ENCODE results near the gene CYB5R3. TPM values are rescaled to one million over a fixed set of nuclear protein-coding genes. Genes with fewer than 3 reads are reported as not detected.

CYB5R3 gene
- total RNA-seq, 4 donors from 2014 or later: 122 to 182 (median 152) TPM

DNA sequence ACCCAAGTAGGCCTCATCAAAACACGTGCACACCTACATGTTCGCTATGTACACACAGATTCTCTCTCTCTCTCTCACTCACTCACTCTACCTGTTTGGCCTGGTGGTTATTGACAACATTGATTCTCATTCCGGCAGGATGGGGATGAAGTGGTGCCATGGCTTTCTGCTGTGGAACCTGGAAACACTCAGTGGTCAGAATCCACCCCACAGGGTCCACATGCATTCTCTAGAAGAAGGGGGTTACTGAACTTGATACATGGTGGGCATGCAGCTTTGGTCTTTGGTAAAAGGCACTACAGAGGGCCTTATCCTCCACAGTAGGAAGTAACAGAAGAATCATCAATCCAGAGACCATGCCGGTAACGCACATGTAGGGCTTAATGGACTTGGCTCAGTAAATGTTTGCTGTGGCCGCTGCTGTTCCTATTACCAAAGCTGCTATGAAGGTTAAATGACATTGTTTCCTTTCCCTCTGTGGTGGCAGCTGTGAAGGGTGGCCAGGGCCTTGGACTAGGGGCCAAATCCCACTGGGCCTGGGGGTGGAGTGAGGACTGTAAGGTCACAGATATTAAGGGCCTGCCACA is 47.2 kb downstream of the CYB5R3 start:
- WGBS, 2 donors: 85 to 88% methylated on average over 6 of the region's 6 CpGs
- no peak overlapping the region for H3K4me3 ChIP-seq (ENCODE audit: low read depth, poor library complexity, severe bottlenecking)
- TF ChIP-seq POLR2A (IDR thresholded peaks at IDR 0.05): no peak
- TF ChIP-seq, protein P1, sequence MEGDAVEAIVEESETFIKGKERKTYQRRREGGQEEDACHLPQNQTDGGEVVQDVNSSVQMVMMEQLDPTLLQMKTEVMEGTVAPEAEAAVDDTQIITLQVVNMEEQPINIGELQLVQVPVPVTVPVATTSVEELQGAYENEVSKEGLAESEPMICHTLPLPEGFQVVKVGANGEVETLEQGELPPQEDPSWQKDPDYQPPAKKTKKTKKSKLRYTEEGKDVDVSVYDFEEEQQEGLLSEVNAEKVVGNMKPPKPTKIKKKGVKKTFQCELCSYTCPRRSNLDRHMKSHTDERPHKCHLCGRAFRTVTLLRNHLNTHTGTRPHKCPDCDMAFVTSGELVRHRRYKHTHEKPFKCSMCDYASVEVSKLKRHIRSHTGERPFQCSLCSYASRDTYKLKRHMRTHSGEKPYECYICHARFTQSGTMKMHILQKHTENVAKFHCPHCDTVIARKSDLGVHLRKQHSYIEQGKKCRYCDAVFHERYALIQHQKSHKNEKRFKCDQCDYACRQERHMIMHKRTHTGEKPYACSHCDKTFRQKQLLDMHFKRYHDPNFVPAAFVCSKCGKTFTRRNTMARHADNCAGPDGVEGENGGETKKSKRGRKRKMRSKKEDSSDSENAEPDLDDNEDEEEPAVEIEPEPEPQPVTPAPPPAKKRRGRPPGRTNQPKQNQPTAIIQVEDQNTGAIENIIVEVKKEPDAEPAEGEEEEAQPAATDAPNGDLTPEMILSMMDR (IDR thresholded peaks at IDR 0.05): no peak

DNA sequence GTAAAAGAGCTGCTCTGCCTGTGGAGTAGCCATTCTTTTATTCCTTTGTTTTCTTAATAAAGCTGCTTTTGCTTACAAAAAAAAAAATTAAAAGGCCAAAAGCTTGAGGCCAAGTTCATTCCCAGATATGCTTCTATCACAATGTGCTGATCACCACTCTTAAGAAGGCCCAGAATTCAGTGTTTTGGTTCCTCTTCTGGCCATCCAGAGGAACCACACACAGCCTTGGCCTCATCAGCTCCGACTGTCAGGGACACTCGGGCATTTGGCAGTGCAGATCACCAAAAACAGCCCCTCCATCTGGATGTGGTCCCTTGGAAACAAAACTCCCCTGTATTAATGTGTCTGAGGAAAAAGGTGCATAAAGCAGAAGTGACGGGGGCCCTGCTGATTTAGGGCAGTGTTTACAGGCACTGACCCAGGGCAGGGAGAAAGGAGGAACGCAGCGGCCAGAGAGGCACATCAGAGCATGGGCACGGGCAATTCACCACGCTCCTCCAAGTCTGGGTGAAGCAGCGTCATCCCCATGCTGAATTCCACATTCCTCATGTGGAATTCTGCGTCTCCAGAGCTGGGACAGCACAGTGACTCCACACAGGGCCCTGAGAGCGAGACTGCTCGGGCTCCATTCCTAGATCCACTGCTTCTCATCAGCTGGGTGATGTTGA is 52.2 kb downstream of the CYB5R3 start:
- WGBS, 2 donors: 87 to 92% methylated on average over 11 of the region's 11 CpGs
- intact Hi-C loops (cut with DNase I; ENCODE audit: low total_unique reads): no loop called here
- TF ChIP-seq, protein P1 (IDR thresholded peaks at IDR 0.05): no peak
- no peak for TF ChIP-seq POLR2A (IDR thresholded peaks at IDR 0.05)
- H3K4me3 ChIP-seq (ENCODE audit: low read depth, poor library complexity, severe bottlenecking): no peak overlapping the region
- DNase-seq (ENCODE audit: low spot score in 2 of 2): no peak

More for the DNA sequence above, 47.2 kb downstream of the CYB5R3 start:
- no peak for DNase-seq (ENCODE audit: low spot score in 2 of 2)
- intact Hi-C loops (cut with DNase I; ENCODE audit: low total_unique reads): no loop called here

DNA sequence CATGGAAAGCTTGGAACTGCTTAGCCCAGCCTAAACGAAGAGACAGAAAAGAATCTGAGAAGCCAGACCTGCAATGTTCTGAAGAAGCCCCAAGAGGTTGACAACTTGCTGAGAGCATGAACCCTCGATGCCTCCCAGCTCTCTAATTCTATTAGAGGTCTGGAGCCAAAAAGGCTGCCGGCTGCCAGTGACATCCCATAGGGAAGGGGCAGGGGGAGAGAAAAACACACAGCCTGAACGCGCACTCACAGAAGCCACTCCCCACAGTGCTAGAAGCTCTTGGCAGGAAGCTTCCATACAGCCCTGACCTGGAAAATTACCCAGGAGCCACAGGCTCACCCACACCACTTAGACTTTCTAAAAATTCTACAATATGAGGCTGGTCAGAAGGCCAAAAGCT is 52.9 kb downstream of the CYB5R3 start:
- no peak for DNase-seq (ENCODE audit: low spot score in 2 of 2)
- intact Hi-C loops (cut with DNase I; ENCODE audit: low total_unique reads): no loop called here
- WGBS, 2 donors: 33 to 44% methylated on average over 5 of the region's 5 CpGs
- H3K4me3 ChIP-seq (ENCODE audit: low read depth, poor library complexity, severe bottlenecking): no peak overlapping the region
- TF ChIP-seq, protein P1 (IDR thresholded peaks at IDR 0.05): no peak
- TF ChIP-seq POLR2A (IDR thresholded peaks at IDR 0.05): no peak

DNA sequence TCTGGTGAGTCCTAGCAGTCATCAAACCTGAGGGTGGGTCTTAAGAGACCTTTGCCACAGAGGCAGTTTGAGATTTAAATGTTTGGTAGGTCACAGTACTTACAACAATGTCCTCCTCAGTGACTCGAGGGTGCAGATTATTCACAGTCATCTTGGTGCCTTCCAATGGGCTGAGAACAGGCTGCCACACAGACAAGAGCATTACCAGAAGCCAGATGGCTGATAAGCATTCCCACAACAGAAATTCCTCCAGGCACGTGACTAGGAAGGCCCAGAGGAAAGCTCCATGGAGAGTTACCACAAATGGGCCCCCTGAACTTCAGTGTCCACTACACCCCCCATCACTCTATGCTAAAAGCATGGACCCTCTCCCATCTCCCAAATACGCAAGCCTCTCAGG is 53.8 kb downstream of the CYB5R3 start:
- no peak overlapping the region for H3K4me3 ChIP-seq (ENCODE audit: low read depth, poor library complexity, severe bottlenecking)
- no peak for TF ChIP-seq POLR2A (IDR thresholded peaks at IDR 0.05)
- TF ChIP-seq, protein P1 (IDR thresholded peaks at IDR 0.05): no peak
- intact Hi-C loops (cut with DNase I; ENCODE audit: low total_unique reads): no loop called here
- WGBS, 2 donors: 74 to 90% methylated on average over 3 of the region's 3 CpGs
- no peak for DNase-seq (ENCODE audit: low spot score in 2 of 2)

DNA sequence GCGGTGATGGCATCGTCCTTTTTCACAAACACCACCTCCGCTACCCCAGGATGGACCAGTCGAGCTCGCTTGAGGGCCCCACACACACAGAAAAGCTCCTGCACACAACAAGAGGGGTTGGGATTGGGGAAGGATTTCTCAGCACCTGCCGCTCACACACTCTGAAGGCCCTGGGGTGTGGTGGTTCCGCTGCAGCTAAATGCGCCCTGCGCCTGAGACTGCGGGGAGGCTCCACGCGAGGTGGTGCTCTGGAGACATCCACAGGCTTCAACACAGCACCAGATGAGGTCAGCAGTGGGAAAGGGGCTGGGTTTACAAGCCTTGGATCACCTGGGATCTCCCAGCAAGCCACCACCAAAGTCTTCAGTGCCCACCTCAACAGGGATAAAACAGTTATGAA is 57.2 kb downstream of the CYB5R3 start:
- DNase-seq (ENCODE audit: low spot score in 2 of 2): no peak
- no peak for TF ChIP-seq POLR2A (IDR thresholded peaks at IDR 0.05)
- TF ChIP-seq, protein P1 (IDR thresholded peaks at IDR 0.05): no peak
- no peak overlapping the region for H3K4me3 ChIP-seq (ENCODE audit: low read depth, poor library complexity, severe bottlenecking)
- WGBS, 2 donors: 94 to 95% methylated on average over 12 of the region's 12 CpGs
- intact Hi-C loops (cut with DNase I; ENCODE audit: low total_unique reads): no loop called here
